ENCODE results near the gene INPP4A.

Gene INPP4A

DNA sequence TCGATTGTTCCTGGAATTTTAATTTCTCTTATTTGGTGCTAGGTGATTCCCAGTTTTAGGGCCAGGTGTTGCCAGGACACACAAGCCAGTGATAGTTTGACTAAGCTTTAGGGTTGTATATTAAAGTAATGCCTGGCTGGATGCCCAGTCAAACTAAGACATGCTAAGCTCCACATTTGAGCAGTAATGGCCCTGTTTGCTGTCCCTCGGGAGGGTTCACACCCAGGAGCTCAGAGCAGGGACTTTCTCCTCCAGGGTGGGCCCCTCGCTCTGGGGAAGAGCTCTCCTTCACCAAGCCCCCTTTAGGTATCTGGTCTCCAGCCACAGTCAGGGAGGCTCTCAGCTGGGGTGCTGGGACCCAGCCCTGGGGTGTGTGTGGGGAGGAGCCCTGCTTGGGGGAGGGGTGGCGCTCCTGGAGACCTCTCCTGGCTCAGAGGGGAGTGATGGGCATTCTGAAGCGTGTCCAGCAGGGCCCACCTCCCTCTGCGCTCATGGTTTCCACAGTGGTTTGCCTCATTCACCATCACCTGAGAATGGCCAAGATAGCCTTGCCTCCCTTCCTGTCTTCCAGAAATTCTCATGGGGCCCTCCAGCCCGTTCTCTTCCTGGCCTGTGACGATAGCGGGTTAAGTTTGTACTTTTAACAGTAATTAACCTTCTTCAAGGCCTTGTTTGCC is 31.7 kb downstream of the INPP4A start:
- DNase-seq (ENCODE audit: low spot score): no peak

DNA sequence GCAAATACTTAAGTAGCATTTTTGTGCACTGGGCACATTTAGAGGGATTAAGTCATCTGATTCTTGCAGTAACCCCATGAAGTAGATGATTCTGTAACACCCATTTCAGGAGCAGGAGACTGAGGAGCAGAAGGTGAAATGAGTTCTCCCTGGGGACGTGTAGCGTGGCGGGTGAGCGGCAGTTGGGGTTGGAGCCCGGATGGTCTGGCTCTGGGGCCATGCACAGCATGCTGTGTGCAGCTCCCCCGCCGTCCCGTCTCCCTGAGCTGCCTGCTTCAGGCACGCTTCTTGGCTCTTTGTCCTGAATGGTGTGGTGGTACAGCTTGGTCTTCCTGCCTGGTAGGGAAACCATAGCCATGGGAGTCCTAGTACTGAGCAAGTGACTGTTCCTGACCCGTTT is 32.4 kb downstream of the INPP4A start:
- no peak for DNase-seq (ENCODE audit: low spot score)

DNA sequence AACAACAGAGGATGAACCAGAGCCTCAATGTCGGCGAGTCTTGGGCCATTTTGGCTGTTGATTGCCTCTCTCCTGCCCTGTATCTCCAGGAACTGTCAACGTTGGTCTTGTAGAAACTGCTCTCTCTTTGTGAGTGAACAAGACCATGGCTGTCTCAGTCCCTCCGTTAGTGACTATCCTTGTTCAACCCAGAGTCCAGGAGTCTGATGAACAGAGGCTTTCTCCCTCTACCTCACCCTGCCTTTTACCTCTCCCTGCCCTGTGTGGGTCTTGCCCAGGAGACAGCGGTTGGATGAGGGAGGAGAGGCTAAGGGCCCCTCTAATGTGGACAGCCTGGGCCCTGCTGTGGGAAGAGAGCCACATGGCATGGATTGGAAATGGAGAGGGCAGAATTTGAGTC is 32.8 kb downstream of the INPP4A start:
- DNase-seq (ENCODE audit: low spot score): no peak

DNA sequence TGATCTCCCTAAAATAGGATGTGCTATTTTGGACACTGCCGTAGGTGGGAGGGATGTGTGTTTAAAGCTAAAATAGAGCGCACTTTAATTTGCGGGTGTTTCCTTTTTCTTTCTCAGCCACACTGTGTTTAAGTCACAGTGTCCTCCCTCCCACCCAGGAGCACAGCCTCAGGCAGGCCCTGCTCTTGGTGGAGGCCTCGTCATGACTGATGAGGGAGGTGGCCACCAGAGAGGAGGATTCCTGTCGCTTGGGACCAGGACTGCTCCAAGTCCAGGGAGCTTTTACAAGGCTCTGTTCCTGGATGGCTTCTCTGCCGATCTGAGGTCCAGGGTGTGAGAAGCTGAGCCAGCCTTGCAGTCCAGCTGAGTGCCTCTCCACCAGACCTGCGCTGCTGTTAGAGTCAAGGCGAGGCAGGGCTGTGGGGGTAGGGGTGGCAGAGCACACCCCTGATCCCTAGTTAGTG is 33.5 kb downstream of the INPP4A start:
- DNase-seq (ENCODE audit: low spot score): no peak

DNA sequence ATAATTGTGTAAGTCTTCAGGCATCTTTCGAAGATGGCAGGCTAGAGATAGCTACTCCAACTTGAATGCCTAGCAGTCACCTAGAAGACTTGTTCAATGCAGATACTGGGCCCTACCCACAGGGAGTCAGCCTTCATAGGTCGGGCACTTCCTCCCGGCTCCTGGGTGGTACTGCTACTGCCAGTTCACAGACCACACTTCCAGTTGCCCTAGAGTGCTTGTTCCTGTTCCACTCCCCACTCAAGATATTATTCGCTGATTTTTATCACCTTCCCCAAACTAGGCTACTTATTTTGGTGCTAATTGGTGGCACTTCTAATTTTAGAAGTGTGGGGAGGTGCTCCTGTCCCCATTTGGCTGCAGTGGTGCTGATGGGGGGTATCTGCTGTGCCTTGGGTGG is 34.2 kb downstream of the INPP4A start:
- no peak for DNase-seq (ENCODE audit: low spot score)

DNA sequence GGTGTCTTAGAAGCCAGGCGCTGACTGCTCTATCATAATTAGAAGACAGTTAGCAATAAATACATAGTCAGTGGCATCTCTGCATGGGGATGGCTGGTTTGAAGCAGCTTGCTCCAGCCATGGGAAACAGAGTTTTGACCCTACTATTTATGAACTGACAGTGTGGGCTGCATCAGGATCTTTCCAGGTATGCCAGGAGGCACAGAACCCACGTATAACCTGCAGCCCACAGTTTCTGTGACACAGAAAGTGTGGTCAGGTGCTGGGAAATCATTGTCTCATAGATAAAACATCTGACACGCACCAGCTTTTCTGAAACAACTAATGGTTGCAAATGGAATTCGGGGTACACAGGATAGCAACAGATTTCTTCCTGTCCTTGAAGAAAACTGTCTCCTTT is 34.7 kb downstream of the INPP4A start:
- DNase-seq (ENCODE audit: low spot score): no peak

DNA sequence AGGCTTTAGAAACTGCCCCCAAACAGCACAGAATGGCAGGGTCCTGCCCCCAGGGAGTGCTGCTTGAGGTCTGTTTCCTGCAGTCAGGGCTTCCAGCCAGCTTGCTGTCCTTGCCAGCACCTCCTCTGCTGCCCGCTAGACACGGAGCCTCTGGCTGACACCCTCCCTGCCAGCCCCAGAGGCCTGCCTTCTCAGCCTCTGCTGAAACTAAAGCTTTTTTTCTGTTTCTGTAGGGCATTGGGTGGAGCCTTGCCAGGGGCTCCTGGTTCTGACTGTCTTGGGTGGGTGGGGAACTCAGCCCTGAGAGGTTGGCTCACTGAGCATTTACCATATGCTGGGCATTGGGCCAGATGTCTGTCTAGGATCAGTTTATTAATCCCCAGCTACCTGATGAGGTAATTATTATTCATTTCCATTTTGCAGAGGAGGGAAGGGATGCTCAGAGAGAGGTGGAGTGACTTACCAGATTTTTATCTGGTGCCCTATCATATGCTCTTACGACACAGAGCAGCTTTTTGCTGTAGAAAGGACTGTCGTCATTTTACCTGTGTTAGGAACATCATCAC is 35.4 kb downstream of the INPP4A start:
- DNase-seq (ENCODE audit: low spot score): peak; percentile 78

DNA sequence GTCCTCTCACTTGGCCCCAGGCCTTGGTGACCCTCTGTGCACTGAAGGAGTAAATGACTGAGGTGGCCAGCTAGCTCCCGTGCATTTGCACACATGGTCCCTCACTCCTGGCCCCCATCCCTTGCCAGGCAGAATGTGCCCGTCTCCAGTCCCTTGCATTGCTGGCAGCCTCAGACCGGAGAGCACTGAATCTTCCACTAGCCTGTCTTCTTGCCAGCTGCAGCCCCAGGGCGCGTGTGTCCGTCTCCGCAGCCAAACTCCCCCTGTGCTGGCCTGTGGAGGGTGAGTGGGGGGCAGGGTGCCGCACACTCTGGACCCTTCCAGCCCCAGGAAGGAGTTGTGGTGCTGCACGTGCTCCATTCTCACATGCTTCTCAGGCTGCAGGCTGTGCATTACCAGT is 35.9 kb downstream of the INPP4A start:
- DNase-seq (ENCODE audit: low spot score): no peak

DNA sequence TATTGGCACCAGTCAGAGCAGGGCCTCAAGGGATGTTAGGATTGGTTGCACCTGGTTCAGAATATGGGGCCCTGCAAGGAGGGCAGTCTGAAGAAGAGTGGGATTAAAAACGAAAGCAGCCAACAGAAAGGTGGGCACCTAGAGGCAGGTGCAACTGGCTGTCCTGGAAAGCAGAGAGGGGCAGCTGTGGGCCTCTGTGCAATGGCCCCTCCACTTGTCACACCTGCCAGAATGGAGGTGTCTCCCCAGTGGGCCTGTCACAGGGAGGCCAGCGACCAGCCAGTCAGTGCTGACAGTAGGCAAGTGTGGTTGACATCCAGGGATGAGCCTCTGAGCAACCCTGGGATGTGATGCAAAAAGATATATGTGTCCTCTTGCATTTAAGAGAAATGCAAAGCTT is 37.7 kb downstream of the INPP4A start:
- no peak for DNase-seq (ENCODE audit: low spot score)

DNA sequence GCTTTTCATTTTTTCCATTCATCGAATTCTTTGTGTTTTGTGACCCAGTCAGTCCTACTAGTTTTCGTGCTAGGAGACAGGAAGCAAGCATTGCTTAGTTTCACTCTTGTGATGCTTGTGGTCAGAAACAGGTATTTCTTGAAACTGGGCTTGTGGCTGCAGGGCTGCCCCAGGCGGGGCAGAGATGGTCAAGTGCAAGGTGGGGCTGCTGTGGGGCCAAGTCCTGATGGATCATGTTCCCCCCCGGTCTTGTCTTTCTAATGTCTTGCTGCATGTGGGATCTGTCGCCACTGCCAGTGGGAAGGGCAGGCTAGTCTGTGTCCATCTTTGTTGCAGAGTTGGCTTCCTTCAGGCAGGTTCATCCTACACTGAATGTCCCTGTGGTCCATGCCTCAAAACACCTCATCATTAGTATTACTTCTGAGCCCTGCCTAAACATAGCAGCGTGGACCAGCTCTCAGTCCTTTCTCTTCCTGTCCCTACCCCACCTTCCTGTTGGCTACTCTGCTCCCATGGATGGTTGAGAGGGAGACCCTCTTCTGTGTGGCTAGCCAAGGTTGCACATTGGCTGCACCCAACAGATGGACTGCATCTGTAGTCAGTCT is 38.7 kb downstream of the INPP4A start:
- DNase-seq (ENCODE audit: low spot score): no peak

DNA sequence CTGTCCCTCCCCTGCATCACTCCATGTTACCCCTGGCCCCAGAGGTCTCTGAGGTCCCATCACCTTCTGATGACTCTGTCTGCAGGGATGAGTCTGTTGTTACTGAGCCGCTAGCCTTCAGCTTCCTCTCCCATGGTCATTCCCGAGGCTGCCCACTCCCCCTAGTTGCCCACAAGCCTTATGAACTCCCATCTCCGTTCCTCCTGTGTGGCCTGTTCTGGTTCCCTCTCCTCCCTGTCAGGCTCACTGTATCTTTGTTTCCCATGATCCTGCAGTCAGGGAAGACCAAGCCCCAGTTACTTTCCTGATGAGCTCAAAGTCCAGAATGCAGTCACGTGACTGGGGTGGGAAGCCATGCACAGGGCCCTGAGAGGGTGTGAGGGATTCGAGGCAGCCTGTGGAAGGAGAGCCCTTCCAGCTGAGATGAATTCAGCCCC is 39.5 kb downstream of the INPP4A start:
- DNase-seq (ENCODE audit: low spot score): no peak

DNA sequence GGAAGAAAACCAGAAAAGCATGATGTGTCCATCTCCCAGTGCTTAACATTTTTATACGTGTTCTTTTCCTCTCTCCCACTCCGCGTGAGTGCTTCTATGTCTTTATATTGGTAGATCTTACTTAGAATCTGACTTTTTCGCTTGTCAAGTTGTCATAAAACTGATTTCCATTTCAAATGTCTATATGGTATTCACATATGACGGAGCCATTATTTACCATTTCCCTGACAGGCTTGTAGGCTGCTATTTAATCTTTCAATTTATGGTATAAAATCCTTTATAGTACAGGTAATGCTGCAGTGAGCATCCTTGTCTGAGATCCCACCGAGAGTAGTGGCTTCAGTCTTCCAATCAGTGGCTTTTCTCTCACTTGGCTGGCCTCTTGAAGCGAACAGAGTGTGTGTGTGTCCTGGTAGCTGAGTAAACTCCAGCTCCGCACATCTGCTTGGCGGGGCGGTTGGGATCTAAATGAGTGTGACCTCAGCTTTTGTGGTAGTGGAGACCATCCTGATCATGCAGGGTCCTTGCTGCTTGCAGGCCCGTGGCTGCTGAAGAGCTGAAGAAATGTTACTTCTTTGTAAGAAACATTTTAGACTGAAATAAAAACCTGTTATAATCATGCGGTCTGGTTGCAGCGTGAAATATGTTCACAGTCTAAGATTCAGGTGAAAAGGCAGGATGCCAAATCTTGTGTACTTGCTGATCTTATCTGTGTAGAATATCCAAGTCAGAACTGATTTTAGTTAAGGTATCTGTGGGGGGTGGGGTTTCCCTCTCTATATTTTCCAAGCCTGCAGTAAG is 40.2 kb downstream of the INPP4A start:
- no peak for DNase-seq (ENCODE audit: low spot score)

DNA sequence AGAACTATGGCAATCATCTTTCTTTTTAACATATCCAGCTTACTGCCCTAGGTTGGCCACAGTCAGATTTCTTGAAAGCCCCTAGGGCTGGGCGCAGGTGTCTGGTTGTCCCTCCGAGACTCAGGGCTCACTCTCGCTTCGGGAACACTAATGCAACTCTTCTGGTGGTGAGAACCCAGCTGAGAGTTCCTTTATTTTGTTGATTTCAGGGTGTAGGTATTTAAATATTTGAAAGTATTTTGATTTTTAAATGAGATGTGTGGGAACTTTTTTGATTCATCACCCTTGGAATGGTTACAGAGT is 40.7 kb downstream of the INPP4A start:
- DNase-seq (ENCODE audit: low spot score): no peak

DNA sequence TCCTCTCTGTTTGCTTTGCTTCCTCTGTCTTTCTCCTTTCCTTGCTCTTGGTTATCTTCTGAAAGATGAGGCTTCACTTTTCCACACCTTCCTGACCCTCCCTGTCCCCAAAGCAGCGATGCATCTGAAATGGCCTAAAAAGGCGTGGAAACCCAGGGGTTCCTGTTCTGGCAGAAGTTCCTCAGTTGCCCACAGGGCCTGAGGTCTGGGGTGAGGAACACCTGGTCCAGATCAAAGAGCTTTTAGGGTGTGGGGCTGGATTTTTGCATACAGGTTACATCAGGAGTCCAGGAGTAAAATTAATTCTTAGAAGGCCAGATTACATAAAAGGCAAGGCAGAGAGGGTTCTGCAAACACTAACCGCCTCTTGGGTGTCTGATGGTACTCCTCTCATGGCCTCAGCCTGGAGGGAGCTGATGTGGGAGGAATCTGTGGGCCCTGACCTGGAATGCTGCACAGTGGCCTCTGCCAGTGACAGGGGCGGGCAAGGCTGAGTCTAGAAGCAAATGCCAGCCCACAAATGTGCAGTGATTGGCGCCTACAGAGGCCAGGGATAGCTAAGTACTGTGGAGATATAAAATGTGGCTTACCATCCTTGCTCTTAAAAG is 41.8 kb downstream of the INPP4A start:
- DNase-seq (ENCODE audit: low spot score): no peak

DNA sequence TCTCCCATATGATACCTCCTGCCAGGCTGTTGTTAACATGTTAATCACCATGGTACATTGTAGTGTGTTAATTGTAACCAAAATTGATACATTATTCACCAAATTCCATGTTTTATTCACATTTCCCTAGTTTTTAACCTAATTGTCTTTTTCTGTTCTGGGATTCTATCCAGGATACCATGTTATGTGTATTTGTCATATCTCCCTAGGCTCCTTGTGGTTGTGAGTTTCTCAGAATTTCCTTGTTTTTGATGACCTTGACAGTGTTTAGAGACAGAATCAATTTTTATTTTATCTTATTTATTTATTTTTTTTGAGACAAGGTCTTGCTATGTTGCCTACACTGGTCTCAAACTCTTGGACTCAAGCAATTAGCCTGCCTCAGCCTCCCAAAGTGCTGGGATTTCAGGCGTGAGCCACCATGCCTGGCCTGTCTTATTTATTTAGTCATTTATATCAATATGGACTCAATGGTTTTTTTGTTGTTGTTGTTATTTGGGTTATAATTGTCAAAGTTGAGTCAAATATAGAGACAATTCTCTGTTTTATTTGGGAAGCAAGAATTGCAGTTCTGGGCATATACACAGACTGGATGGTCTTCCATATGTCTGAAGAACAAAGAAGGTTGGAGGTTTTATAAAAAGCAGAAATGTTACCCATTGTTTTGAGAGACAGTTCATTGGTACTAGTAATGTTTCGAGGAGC is 42.6 kb downstream of the INPP4A start:
- DNase-seq (ENCODE audit: low spot score): no peak

DNA sequence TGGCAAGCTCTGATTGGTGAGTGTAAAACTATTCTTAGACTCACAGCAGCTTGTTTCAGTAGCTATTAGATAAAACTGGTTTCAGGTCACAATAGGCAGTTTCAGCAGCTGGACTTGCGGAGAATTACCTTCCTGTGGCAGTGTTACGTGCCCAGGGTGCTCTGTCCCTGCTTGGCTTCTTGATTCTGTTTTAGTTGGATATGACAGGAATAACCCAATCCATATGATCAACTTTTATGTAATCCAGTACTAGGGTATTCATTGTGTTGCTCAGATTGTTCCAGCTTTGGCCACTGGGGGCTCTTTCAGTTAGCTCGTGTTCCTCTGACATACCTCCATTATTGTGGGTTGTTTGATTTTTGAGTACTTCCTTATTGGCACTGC is 43.1 kb downstream of the INPP4A start:
- no peak for DNase-seq (ENCODE audit: low spot score)

DNA sequence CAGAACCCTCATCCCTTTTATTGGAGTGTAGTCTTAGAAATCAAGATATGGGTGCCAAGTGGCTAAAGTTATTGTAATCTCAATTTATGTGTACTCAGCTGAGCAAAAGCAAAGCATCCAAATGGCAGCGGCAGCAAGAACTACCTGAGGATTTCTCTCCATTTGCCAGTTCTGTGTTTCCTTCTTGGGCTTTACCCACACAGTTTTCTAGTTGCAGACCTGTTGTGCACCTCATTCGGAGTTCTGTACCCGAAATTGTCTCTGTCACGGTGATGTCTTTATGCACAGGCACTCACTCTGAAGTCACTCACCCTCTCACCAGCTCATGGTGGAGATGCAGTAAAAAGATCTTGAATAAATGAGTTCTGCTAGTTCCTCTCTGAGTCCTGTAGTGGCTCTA is 43.6 kb downstream of the INPP4A start:
- DNase-seq (ENCODE audit: low spot score): no peak

DNA sequence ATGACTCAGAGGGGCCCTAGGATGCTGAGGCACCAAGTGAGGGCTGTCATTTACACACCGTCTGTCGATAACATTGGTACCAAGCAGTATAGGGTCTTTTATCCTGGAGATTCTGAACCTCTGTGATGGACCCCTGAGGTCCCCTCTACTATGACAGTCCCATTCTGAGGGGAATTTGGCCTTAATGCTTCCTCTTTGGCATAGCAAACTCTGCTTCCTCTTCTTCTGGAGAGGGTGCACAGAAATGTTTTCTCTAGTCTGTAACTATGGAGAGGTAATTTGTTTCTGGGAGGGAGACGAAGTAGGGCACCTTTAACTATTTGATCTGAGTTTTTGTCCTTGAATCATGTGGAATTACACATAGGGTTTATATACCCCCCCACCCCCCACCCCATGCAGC is 44.8 kb downstream of the INPP4A start:
- DNase-seq (ENCODE audit: low spot score): no peak

DNA sequence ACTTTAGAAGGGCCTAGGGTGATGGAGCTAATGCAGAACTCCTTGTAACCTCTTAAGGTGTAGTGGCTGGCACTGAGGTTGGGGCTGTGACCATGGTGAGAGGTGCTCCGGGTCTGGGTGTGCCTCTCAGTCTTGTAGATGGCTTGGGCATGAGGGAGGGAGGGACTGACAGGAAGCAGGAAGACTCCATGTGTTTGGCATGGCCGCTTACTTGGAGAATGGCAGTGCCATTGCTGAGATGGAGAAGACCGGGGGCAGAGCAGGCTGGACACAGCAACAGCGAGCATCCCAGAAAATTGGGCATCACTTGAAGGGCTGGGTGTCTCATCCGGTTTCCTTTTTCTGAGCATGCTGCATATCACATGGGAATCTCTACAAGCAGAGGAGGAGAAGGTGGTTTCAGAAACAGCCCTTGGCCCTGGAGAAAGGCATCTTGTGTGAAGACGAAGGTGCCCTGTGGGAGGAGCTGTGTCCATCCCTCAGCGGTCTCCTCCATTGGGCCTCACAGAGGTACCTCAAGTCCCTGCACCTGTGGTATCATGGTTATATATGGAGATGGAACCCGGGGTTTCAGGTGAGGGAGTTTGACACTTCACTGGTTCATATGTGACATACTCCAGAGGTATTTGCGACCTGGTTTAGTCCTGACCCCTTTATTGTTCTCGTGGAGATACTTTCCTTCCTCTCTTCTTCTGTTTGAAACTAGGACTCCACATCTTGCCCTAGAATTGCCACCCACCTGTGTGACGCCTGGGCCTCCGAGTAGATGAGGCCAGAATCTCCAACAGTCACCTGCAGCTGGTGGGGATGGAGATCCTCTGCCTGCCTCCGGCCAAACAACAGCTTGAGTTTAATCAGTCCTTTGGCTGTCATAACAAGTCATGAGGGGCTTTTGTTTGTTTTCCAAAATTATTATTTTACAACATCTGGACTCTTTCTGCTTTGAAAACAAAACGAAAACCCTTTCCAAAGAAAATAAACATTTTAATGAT is 45.6 kb downstream of the INPP4A start:
- DNase-seq (ENCODE audit: low spot score): no peak

DNA sequence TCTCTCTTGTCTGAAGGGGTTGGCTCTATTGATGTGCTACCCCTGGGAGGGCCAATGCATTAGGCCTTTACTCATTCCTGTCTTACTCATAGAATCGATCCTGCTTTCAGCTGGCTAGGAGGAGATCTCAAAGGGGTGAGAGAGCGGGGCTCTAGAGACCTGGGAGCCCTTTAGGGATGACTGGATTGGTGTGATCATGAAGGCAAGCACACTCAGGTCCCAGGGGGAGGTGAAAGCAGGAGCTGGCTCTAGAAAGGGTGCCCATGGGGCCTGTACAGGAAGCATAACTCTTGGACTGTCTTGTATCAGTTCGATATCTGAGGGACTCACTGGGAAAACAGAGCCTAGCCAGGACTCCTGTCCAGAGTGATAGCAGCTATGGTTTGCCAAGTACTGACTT is 47.8 kb downstream of the INPP4A start:
- DNase-seq (ENCODE audit: low spot score): no peak

DNA sequence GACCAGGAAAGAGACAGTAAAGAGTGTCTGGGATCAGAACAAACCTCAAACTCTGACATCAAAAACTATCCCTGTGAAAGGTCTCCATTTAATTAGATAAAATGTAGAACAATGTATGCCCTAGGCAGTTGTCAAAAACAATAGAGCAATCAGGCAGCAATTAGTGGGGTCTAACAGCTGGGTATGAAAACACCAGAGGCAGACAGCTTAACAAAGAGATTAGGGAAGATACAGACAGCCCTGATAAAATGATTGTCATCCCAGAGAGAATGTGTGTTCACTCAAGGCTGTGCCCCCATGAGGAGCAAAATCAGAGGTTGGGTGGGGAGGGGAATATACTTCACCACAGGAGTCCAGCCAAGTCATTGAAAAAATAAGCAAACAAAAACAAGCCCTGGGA is 50.0 kb downstream of the INPP4A start:
- no peak for DNase-seq (ENCODE audit: low spot score)

Data from AG20443 (cell line).